Measurements from ENCODE around the gene SH2B2.

The SH2B2 gene

DNA sequence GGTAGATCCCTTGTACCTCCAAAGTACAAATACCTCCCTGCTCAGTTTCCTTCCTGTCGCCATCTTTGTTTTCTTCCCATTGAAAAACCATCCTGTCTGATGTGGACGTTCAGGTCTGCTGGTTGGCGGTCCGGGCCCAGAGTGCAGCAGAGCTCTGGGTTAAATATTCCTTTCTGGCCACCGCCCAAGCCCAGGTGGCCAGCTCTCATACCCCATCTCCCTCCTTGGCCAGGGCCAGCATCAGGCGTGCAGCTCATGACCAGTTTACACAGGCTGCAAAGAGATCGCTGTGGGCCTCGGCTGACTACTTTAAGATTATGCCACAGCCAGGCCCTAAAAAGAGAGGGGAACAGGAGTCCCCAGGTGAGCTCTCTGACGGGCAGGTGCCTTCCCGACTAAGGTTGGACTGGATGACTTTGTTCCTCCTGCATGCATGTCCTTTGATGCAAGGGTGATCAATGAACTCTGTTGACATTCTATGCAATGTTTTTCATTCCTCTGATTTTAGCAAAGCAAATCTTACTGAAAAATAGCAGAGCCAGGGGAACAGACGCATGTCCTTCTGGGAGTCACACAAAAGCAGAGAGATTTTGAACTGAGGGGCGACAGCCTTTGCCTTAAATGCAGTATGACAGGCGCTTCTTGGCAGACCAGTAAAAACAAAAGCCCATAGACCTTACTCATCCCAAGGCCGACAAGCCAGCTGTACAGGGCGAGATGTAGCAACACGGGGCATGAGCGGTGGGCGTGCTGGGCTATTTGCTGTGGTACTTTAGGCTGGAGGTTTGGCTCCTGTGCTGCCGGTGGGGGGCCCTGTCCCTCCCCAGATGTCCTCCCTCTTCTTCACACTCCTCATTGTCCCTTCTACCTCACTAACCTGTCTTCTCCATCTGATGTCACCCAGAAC is 33.3 kb upstream of the SH2B2 start:
- Histone ChIP-seq H3K27ac (ENCODE audit: low read length) (no peak overlapping the region), H3K4me1 (ENCODE audit: control insufficient read depth, insufficient read depth, low read length) (peaks cover 2% of the 10 kb centered on the region; the same call in 1 of the 2 replicates), H3K4me3 (ENCODE audit: low read length) (no peak overlapping the region), H3K27me3 (ENCODE audit: control insufficient read depth, insufficient read depth, low read length) (no peaks in the 10 kb centered on the region), H3K9me3 (ENCODE audit: control insufficient read depth, insufficient read depth, low read length) (no peaks in the 10 kb centered on the region), H3K36me3 (ENCODE audit: control insufficient read depth, insufficient read depth, low read length) (no peaks in the 10 kb centered on the region)
- no peak for DNase-seq (ENCODE audit: low read depth, low spot score)
- no CpG with 5 or more reads among the region's 19 CpGs for WGBS (ENCODE audit: insufficient coverage, insufficient read length)

DNA sequence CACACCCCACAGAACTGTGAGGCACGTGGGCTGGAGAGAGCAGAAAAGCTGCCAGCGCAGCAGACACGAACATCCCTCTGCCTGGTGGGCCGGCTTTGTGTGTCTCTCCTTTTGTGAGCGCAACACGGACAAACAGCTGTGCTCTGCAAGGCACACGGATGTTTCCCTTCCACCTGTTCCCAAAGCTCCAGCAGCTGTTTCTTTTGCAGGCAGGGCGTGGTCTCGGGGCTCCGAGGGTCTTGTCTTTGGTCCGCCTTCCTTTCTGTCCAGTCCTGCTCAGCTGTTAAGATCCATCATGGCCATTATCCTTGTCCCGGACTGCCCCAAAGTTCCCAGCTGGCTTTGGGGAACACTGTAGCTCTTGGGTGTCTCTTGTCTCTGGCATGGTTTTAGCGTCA is 32.7 kb upstream of the SH2B2 start:
- Histone ChIP-seq H3K27me3 (ENCODE audit: control insufficient read depth, insufficient read depth, low read length) (no peaks in the 10 kb centered on the region), H3K36me3 (ENCODE audit: control insufficient read depth, insufficient read depth, low read length) (no peaks in the 10 kb centered on the region), H3K27ac (ENCODE audit: low read length) (no peak overlapping the region), H3K4me1 (ENCODE audit: control insufficient read depth, insufficient read depth, low read length) (peaks cover 2% of the 10 kb centered on the region; the same call in 1 of the 2 replicates), H3K9me3 (ENCODE audit: control insufficient read depth, insufficient read depth, low read length) (no peaks in the 10 kb centered on the region), H3K4me3 (ENCODE audit: low read length) (no peak overlapping the region)
- DNase-seq (ENCODE audit: low read depth, low spot score) = no peak
- no CpG with 5 or more reads among the region's 13 CpGs for WGBS (ENCODE audit: insufficient coverage, insufficient read length)

DNA sequence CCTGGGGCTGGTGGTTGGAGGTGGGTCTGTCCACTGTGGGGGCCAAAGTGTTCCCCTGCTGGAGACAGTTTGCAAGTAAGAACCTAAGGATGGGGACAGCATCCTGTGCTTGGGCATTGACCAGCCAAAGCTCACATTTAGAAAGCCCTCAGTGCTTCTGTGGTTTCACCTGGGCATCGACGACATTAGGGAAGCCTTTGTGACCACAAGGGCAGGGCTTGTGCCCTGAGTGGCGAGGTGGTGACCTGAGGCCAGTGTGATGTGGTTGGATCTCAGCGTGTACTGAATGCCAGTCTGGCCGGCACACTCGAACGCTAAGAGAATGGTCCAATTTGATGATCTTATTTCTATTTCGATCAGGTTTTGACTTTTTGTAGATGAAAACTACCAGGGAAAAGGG is 32.1 kb upstream of the SH2B2 start:
- no peak overlapping the region for H3K4me3 ChIP-seq (ENCODE audit: low read length)
- no peaks in the 10 kb centered on the region for H3K9me3 ChIP-seq (ENCODE audit: control insufficient read depth, insufficient read depth, low read length)
- no peak for DNase-seq (ENCODE audit: low read depth, low spot score)
- H3K4me1 ChIP-seq (ENCODE audit: control insufficient read depth, insufficient read depth, low read length) = peaks cover 2% of the 10 kb centered on the region; the same call in 1 of the 2 replicates
- H3K27me3 ChIP-seq (ENCODE audit: control insufficient read depth, insufficient read depth, low read length) = no peaks in the 10 kb centered on the region
- no CpG with 5 or more reads among the region's 8 CpGs for WGBS (ENCODE audit: insufficient coverage, insufficient read length)
- H3K36me3 ChIP-seq (ENCODE audit: control insufficient read depth, insufficient read depth, low read length) = no peaks in the 10 kb centered on the region
- H3K27ac ChIP-seq (ENCODE audit: low read length) = no peak overlapping the region

DNA sequence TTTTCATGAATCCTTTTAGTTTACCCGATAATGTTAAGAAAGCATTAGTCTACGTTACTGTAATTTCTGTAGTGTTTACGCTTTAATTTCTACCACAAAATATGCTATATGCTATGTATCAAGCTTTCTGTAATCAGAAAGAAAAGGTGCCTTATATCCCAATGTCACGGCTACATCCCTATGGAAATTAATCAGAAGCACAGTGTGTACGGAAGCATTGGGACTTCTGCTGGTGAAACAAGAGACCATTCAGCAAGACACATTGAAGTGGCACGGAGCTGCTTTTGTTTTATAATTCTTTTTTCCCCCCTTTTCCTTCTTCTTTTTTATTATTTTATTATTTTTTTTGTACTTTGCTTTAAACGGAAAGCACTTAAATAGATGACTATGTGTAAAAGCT is 31.2 kb upstream of the SH2B2 start:
- no CpG with 5 or more reads among the region's 7 CpGs for WGBS (ENCODE audit: insufficient coverage, insufficient read length)
- Histone ChIP-seq H3K36me3 (ENCODE audit: control insufficient read depth, insufficient read depth, low read length) (no peaks in the 10 kb centered on the region), H3K27ac (ENCODE audit: low read length) (no peak overlapping the region), H3K9me3 (ENCODE audit: control insufficient read depth, insufficient read depth, low read length) (no peaks in the 10 kb centered on the region), H3K4me3 (ENCODE audit: low read length) (no peak overlapping the region), H3K4me1 (ENCODE audit: control insufficient read depth, insufficient read depth, low read length) (peaks cover 2% of the 10 kb centered on the region; the same call in 1 of the 2 replicates), H3K27me3 (ENCODE audit: control insufficient read depth, insufficient read depth, low read length) (no peaks in the 10 kb centered on the region)
- no peak for DNase-seq (ENCODE audit: low read depth, low spot score)

DNA sequence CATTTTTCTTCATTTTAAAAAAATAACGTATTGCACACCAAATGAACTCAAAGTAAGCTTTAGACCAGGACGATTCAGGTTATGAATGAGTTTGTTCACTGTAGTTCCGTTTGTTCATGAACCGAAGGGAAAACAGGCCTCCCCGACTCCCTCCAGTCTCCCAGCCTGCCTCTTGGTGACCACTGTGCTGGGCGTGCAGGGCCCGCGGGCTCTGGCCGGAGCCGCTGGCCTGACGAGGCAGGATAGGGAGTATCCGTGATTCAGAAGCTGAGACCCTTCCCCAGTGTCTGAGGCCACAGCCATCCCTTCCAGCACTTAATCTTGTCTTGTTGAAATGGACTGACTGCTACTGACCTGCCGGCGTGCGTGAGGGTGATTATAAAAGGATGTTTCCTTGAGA is 30.8 kb upstream of the SH2B2 start:
- no CpG with 5 or more reads among the region's 15 CpGs for WGBS (ENCODE audit: insufficient coverage, insufficient read length)
- no peak overlapping the region for H3K4me3 ChIP-seq (ENCODE audit: low read length)
- H3K4me1 ChIP-seq (ENCODE audit: control insufficient read depth, insufficient read depth, low read length) = peaks cover 2% of the 10 kb centered on the region; the same call in 1 of the 2 replicates
- H3K27ac ChIP-seq (ENCODE audit: low read length) = no peak overlapping the region
- no peak for DNase-seq (ENCODE audit: low read depth, low spot score)
- no peaks in the 10 kb centered on the region for H3K9me3 ChIP-seq (ENCODE audit: control insufficient read depth, insufficient read depth, low read length)
- H3K27me3 ChIP-seq (ENCODE audit: control insufficient read depth, insufficient read depth, low read length) = no peaks in the 10 kb centered on the region
- no peaks in the 10 kb centered on the region for H3K36me3 ChIP-seq (ENCODE audit: control insufficient read depth, insufficient read depth, low read length)

DNA sequence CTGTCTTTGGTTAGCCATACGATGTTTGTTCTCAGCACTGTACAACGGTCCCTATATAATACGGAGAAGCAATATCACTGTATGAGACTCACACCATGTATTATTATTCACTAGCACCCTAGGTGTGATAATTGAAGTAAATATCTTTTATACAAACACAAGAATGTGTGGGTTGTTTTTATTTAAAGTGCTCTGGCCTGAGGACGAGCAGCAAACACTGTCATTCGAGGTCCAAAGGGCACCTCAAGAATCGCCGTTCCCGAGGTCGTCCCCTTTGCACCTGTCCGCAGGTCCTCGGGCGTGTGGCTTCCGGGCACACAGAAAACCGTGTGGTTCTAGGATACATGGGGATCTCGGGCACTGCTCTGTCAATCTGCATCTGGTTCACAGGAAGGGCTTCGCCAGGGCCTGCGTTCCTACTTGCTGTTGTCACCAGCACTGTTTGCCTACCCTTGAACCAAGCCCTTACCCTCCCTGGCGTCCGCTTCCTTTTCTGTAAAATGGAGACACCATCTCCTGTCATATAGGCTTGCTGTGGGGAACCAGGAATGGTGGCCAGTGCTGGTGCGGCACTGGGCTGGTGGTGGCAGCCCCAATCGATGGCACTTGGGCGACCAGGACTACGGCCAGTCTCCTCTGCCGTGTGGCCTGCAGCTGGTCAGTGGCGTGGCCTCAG is 28.5 kb upstream of the SH2B2 start:
- no peak for DNase-seq (ENCODE audit: low read depth, low spot score)
- no CpG with 5 or more reads among the region's 25 CpGs for WGBS (ENCODE audit: insufficient coverage, insufficient read length)

DNA sequence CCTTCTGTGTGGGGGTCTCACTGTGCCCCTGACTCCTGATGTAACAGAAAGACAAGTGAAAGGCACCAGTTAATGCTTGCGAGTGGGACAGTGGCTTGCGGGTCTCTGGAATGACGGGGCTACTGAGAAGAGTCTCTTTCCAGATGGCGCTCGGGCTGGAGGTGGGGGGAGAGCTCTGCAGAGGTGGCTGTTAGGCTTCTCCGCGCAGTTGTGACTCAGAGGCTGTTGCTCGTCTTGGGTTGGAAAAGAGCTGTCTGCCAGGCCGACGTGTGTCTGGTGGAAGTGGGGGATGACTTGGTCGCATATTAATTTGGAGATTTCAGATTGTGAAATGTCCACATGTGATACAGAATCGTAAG is 27.9 kb upstream of the SH2B2 start:
- no CpG with 5 or more reads among the region's 12 CpGs for WGBS (ENCODE audit: insufficient coverage, insufficient read length)
- H3K4me3 ChIP-seq (ENCODE audit: low read length) = no peak overlapping the region
- no peaks in the 10 kb centered on the region for H3K9me3 ChIP-seq (ENCODE audit: control insufficient read depth, insufficient read depth, low read length)
- H3K4me1 ChIP-seq (ENCODE audit: control insufficient read depth, insufficient read depth, low read length) = peaks cover 2% of the 10 kb centered on the region; the same call in 1 of the 2 replicates
- no peak for DNase-seq (ENCODE audit: low read depth, low spot score)
- no peak overlapping the region for H3K27ac ChIP-seq (ENCODE audit: low read length)
- no peaks in the 10 kb centered on the region for H3K36me3 ChIP-seq (ENCODE audit: control insufficient read depth, insufficient read depth, low read length)
- no peaks in the 10 kb centered on the region for H3K27me3 ChIP-seq (ENCODE audit: control insufficient read depth, insufficient read depth, low read length)

More for the DNA sequence above, 28.5 kb upstream of the SH2B2 start:
- Histone ChIP-seq H3K27ac (ENCODE audit: low read length) (no peak overlapping the region), H3K27me3 (ENCODE audit: control insufficient read depth, insufficient read depth, low read length) (no peaks in the 10 kb centered on the region), H3K4me1 (ENCODE audit: control insufficient read depth, insufficient read depth, low read length) (peaks cover 2% of the 10 kb centered on the region; the same call in 1 of the 2 replicates), H3K36me3 (ENCODE audit: control insufficient read depth, insufficient read depth, low read length) (no peaks in the 10 kb centered on the region), H3K4me3 (ENCODE audit: low read length) (no peak overlapping the region), H3K9me3 (ENCODE audit: control insufficient read depth, insufficient read depth, low read length) (no peaks in the 10 kb centered on the region)

DNA sequence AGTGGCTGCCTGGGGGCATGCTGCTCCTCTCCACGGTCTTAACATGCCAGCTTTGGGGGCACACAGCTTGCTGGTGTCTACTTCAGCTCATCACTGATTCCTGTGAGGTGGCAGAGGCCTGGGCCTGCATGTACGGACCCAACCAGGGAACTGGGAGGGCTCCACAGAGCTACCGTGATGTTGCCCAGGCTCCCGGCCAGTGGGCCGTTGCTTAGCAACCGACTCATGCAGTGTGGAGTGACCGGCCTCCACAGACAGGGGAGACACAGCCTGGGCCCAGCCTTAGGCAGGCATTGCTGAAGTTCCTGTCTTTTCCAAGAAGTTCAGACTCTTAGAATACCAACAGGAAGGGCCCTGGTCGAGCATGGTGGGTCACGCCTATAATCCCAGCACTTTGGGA is 25.8 kb upstream of the SH2B2 start:
- H3K27me3 ChIP-seq (ENCODE audit: control insufficient read depth, insufficient read depth, low read length) = no peaks in the 10 kb centered on the region
- no peak for DNase-seq (ENCODE audit: low read depth, low spot score)
- no peak overlapping the region for H3K27ac ChIP-seq (ENCODE audit: low read length)
- no CpG with 5 or more reads among the region's 9 CpGs for WGBS (ENCODE audit: insufficient coverage, insufficient read length)
- no peak overlapping the region for H3K4me3 ChIP-seq (ENCODE audit: low read length)
- no peaks in the 10 kb centered on the region for H3K9me3 ChIP-seq (ENCODE audit: control insufficient read depth, insufficient read depth, low read length)
- H3K36me3 ChIP-seq (ENCODE audit: control insufficient read depth, insufficient read depth, low read length) = no peaks in the 10 kb centered on the region
- peaks cover 2% of the 10 kb centered on the region; the same call in 1 of the 2 replicates for H3K4me1 ChIP-seq (ENCODE audit: control insufficient read depth, insufficient read depth, low read length)

DNA sequence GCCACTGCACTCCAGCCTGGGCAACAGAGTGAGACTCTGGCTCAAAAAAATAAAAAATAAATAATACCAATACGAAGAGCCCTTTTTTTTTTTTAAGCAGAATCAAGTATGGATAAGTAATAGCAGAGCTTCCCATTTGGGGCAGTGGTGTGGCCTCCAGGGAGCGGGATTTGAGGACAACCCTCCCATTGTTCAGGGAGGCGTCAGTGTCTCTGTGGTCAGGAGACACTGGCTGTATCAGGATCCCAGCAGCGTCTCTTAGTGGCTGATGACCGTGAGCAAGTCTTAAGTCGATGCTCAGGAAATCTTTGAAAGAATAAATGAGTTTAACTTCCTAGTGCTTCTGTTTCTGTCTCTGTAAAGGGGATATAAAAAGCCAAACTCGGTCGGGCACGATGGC is 25.2 kb upstream of the SH2B2 start:
- DNase-seq (ENCODE audit: low read depth, low spot score) = no peak
- Histone ChIP-seq H3K9me3 (ENCODE audit: control insufficient read depth, insufficient read depth, low read length) (no peaks in the 10 kb centered on the region), H3K4me3 (ENCODE audit: low read length) (no peak overlapping the region), H3K27me3 (ENCODE audit: control insufficient read depth, insufficient read depth, low read length) (no peaks in the 10 kb centered on the region), H3K36me3 (ENCODE audit: control insufficient read depth, insufficient read depth, low read length) (no peaks in the 10 kb centered on the region), H3K27ac (ENCODE audit: low read length) (no peak overlapping the region), H3K4me1 (ENCODE audit: control insufficient read depth, insufficient read depth, low read length) (peaks cover 2% of the 10 kb centered on the region; the same call in 1 of the 2 replicates)
- no CpG with 5 or more reads among the region's 9 CpGs for WGBS (ENCODE audit: insufficient coverage, insufficient read length)

DNA sequence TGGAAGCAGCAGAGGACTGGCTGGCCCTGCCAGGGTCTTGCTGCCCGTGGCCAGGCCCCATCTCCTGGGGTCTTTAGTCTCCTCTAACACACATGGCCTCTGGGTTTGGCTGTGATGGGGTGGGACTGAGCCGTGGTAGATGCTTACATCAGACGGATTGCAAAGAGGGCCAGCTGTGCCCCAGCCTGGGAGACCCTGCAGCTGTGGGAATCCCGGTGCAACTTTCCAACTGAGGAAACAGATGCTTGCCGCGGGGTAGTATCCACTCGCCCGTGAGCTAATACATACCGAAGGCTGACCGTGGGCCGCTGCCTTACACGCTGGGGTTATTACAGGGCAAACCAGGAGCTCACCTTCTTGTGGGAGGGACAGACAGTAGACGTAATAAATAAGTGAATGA is 24.1 kb upstream of the SH2B2 start:
- Histone ChIP-seq H3K27me3 (ENCODE audit: control insufficient read depth, insufficient read depth, low read length) (no peaks in the 10 kb centered on the region), H3K4me3 (ENCODE audit: low read length) (no peak overlapping the region), H3K27ac (ENCODE audit: low read length) (no peak overlapping the region), H3K36me3 (ENCODE audit: control insufficient read depth, insufficient read depth, low read length) (no peaks in the 10 kb centered on the region), H3K4me1 (ENCODE audit: control insufficient read depth, insufficient read depth, low read length) (0 out of 2 replicates have a peak, but pooled peaks cover 2% of the 10 kb centered on the region), H3K9me3 (ENCODE audit: control insufficient read depth, insufficient read depth, low read length) (no peaks in the 10 kb centered on the region)
- DNase-seq (ENCODE audit: low read depth, low spot score) = no peak
- no CpG with 5 or more reads among the region's 13 CpGs for WGBS (ENCODE audit: insufficient coverage, insufficient read length)

Measured in iPS DF 6.9 (cell line).